ENCODE measurements around the gene SGCA. TPM values are rescaled to one million over a fixed set of nuclear protein-coding genes. Genes with fewer than 3 reads are reported as not detected.

Gene SGCA
- total RNA-seq, 2 donors from 2014 or later: 0.89 to 5.5 TPM

DNA sequence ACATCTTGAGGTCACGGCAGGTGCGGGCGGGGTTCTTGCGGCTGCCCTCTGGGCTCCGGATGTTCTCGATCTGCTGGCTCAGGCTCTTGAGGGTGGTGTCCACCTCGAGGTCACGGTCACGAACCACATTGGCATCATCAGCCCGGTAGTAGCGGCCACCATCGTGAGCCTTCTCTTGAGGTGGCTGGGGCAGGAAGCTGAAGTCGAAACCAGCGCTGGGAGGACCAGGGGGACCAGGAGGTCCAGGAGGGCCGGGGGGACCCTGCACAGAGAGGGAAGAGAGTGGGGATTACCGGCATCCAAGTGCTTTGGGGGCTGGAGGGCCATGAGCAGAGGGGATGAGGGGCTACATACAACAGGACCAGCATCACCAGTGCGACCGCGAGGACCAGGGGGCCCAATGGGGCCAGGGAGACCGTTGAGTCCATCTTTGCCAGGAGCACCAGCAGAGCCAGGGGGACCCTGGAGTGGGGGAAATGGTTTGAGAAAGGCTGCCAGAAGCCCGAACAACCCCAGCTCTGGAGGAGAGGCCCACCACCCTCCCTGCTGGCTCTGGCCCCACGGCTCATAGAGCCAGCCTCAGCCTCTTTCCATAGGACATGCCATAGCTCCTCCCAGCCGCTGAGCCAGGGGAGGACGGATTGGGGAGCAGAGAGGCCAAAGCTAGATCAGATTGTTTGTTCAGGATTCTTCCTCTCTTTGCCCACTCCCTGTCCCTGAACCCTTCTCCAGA, 21.0 kb downstream of the SGCA start:
- TF ChIP-seq CTCF (IDR thresholded peaks at IDR 0.05): no peak
- Histone ChIP-seq H3K4me3 (no peak overlapping the region), H3K36me3 (no peaks in the 10 kb centered on the region), H3K9me3 (no peaks in the 10 kb centered on the region), H3K9ac (ENCODE audit: low read depth in 2 of 2, low read length in 2 of 2) (no peak overlapping the region), H3K27me3 (no peaks in the 10 kb centered on the region), H3K27ac (no peak overlapping the region), H3K4me1 (no peaks in the 10 kb centered on the region)
- intact Hi-C loops (cut with DNase I): no loop called here
- no peak for DNase-seq

DNA sequence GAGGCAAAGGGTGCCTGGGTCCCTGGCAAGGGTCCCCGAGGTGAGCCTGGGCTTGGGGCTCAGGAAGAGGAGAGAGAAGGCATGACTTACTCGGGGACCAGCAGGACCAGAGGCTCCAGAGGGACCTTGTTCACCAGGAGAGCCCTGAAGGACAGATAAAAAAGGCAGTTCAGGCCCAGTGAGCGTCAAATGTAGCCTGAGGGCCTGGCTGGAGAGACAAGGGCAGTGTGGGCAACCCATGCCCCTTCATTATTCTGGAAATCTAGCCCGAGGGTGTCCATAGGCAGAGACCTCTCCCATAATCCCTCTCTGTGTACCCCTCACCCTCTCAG, 21.6 kb downstream of the SGCA start:
- H3K4me1 ChIP-seq: no peaks in the 10 kb centered on the region
- no peak overlapping the region for H3K27ac ChIP-seq
- no peak for DNase-seq
- H3K4me3 ChIP-seq: no peak overlapping the region
- no peak for TF ChIP-seq CTCF (IDR thresholded peaks at IDR 0.05)
- no peak overlapping the region for H3K9ac ChIP-seq (ENCODE audit: low read depth in 2 of 2, low read length in 2 of 2)
- H3K9me3 ChIP-seq: no peaks in the 10 kb centered on the region
- H3K36me3 ChIP-seq: no peaks in the 10 kb centered on the region
- intact Hi-C loops (cut with DNase I): no loop called here
- no peaks in the 10 kb centered on the region for H3K27me3 ChIP-seq

DNA sequence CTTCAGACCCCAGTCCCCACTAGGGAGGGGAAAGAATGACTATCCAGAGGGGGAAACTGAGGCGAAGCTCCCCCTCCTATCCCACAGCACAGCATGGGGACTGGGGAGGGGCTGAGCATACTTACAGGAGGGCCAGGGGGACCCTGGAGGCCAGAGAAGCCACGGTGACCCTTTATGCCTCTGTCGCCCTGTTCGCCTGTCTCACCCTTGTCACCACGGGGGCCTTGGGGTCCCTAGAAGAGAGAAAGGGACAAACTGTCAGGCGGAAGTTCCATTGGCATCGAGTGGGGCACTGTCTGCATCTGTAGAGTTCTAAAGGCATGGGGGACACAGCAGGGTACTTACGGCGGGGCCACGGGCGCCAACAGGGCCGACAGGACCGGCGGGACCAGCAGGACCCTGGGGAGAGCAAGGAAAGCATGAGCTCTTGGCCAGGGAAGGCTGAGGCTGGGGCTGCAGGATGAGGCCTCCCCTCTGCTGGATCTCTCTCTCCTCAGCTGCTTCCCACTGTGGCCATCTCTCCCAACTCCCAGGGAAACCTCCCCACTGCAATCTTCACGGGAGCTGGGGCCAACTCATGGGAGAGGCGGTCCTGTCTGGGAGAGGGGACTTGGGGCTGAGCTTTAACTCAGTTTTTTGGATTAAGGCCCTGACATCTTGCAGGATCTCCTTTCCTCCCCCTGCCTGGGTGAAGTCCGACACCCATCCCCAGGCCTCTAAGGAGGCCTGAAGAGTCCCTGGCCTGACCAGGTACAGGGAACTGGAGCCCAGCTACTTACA, 22.1 kb downstream of the SGCA start:
- no peak overlapping the region for H3K4me3 ChIP-seq
- no peak overlapping the region for H3K27ac ChIP-seq
- intact Hi-C loops (cut with DNase I): no loop called here
- no peaks in the 10 kb centered on the region for H3K4me1 ChIP-seq
- no peak overlapping the region for H3K9ac ChIP-seq (ENCODE audit: low read depth in 2 of 2, low read length in 2 of 2)
- no peaks in the 10 kb centered on the region for H3K27me3 ChIP-seq
- H3K9me3 ChIP-seq: no peaks in the 10 kb centered on the region
- H3K36me3 ChIP-seq: no peaks in the 10 kb centered on the region
- DNase-seq: no peak
- TF ChIP-seq CTCF (IDR thresholded peaks at IDR 0.05): no peak

DNA sequence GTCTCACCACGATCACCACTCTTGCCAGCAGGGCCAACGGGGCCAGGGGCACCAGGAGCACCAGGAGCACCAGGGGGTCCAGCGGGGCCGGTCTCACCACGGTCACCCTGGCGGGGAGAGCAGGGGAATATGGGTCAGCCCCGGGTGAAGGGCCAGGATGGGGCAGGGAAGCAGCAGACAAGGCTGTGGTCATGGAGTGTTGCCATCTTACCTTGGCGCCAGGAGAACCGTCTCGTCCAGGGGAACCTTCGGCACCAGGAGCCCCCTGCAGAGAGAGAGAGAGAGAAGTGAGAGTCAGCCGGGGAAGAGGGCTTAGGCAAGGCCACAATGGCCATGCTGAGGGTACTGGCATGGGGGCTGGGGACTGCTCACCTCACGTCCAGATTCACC, 22.7 kb downstream of the SGCA start:
- intact Hi-C loops (cut with DNase I): no loop called here
- H3K4me1 ChIP-seq: no peaks in the 10 kb centered on the region
- TF ChIP-seq CTCF (IDR thresholded peaks at IDR 0.05): no peak

DNA sequence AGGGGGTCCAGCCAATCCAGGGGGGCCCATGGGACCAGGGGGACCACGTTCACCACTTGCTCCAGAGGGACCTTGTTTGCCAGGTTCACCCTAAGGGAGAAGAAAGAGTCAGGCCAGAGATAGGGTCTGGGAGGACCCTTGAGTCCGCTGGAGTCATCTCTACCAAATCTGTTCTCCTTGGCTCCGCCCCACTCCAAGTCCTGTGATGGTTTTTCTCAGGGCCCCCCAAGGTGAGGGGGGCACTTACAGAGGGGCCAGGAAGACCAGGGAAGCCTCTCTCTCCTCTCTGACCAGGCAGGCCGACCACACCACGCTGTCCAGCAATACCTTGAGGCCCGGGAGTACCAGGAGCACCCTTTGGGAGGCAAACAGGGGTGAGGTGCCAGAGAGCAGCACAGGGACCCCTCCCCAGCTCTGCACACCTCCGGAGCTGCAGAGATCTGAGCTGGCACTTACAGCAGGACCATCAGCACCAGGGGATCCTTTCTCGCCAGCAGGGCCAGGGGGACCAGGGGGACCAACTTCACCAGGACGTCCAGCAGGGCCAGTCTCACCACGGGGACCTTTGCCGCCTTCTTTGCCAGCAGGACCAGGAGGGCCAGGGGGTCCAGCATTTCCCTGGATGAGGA, 23.2 kb downstream of the SGCA start:
- H3K27me3 ChIP-seq: no peaks in the 10 kb centered on the region
- no peak for TF ChIP-seq CTCF (IDR thresholded peaks at IDR 0.05)
- DNase-seq: no peak
- H3K27ac ChIP-seq: no peak overlapping the region
- no peaks in the 10 kb centered on the region for H3K9me3 ChIP-seq
- no peak overlapping the region for H3K9ac ChIP-seq (ENCODE audit: low read depth in 2 of 2, low read length in 2 of 2)
- intact Hi-C loops (cut with DNase I): no loop called here
- H3K4me3 ChIP-seq: no peak overlapping the region
- no peaks in the 10 kb centered on the region for H3K36me3 ChIP-seq
- H3K4me1 ChIP-seq: no peaks in the 10 kb centered on the region

More for the DNA sequence above, 22.7 kb downstream of the SGCA start:
- DNase-seq: no peak
- H3K9ac ChIP-seq (ENCODE audit: low read depth in 2 of 2, low read length in 2 of 2): no peak overlapping the region
- no peak overlapping the region for H3K4me3 ChIP-seq
- no peaks in the 10 kb centered on the region for H3K36me3 ChIP-seq
- H3K27me3 ChIP-seq: no peaks in the 10 kb centered on the region
- H3K27ac ChIP-seq: no peak overlapping the region
- H3K9me3 ChIP-seq: no peaks in the 10 kb centered on the region

Measured in colonic mucosa (tissue), 4 donors.